ENCODE measurements around the gene NLGN4X.
A peak's percentile ranks its signal among the peaks of the same experiment; 100 is the strongest.
"Not testable (repeated sequence)": the region's sequence is repeated elsewhere in the genome, so short reads cannot be mapped to it uniquely, and the experiment has no call there.

Gene NLGN4X

GRCh38 chrX:5907207-5907606 is 321.5 kb downstream of the NLGN4X start:
- TF ChIP-seq POLR2A (IDR thresholded peaks at IDR 0.05; ENCODE audit: low read depth, low read length) (no peak), PAX5 (IDR thresholded peaks at IDR 0.05; ENCODE audit: insufficient read depth, low read length, severe bottlenecking) (no peak), TAF1 (IDR thresholded peaks at IDR 0.05; ENCODE audit: low read depth, low read length) (no peak), POU2F2 (IDR thresholded peaks at IDR 0.05; ENCODE audit: low read depth, low read length) (no peak), SPI1 (IDR thresholded peaks at IDR 0.05; ENCODE audit: low read depth, low read length) (no peak), POLR2AphosphoS5 (IDR thresholded peaks at IDR 0.05; ENCODE audit: low read depth, low read length) (no peak)
- DNase-seq (ENCODE audit: insufficient read length, low spot score) (no peak), FAIRE-seq (no peak)

- not testable (repeated sequence) for FAIRE-seq; DNase-seq (ENCODE audit: insufficient read length, low spot score)
These were observed 325.0 kb downstream of the NLGN4X start for GRCh38 chrX:5903586-5904190.

- no peak for FAIRE-seq
- no peak for DNase-seq (ENCODE audit: insufficient read length, low spot score)
These were observed 330.2 kb downstream of the NLGN4X start for GRCh38 chrX:5898463-5898862.

GRCh38 chrX:5891378-5891777 is 337.3 kb downstream of the NLGN4X start:
- no peak for DNase-seq (ENCODE audit: insufficient read length, low spot score)
- TF ChIP-seq POLR2AphosphoS5 (IDR thresholded peaks at IDR 0.05; ENCODE audit: low read depth, low read length) (no peak), POU2F2 (IDR thresholded peaks at IDR 0.05; ENCODE audit: low read depth, low read length) (no peak), PAX5 (IDR thresholded peaks at IDR 0.05; ENCODE audit: insufficient read depth, low read length, severe bottlenecking) (no peak), POLR2A (IDR thresholded peaks at IDR 0.05; ENCODE audit: low read depth, low read length) (no peak), TAF1 (IDR thresholded peaks at IDR 0.05; ENCODE audit: low read depth, low read length) (no peak), SPI1 (IDR thresholded peaks at IDR 0.05; ENCODE audit: low read depth, low read length) (no peak)
- no peak for FAIRE-seq

More at GRCh38 chrX:5898463-5898862, 330.2 kb downstream of the NLGN4X start:
- TF ChIP-seq POLR2A (IDR thresholded peaks at IDR 0.05; ENCODE audit: low read depth, low read length), result no peak
- TF ChIP-seq POLR2AphosphoS5 (IDR thresholded peaks at IDR 0.05; ENCODE audit: low read depth, low read length), result no peak
- no peak for TF ChIP-seq TAF1 (IDR thresholded peaks at IDR 0.05; ENCODE audit: low read depth, low read length)
- no peak for TF ChIP-seq SPI1 (IDR thresholded peaks at IDR 0.05; ENCODE audit: low read depth, low read length)
- no peak for TF ChIP-seq PAX5 (IDR thresholded peaks at IDR 0.05; ENCODE audit: insufficient read depth, low read length, severe bottlenecking)
- no peak for TF ChIP-seq POU2F2 (IDR thresholded peaks at IDR 0.05; ENCODE audit: low read depth, low read length)

- no peak for TF ChIP-seq POU2F2 (IDR thresholded peaks at IDR 0.05; ENCODE audit: low read depth, low read length)
- TF ChIP-seq SPI1 (IDR thresholded peaks at IDR 0.05; ENCODE audit: low read depth, low read length), result no peak
- TF ChIP-seq POLR2AphosphoS5 (IDR thresholded peaks at IDR 0.05; ENCODE audit: low read depth, low read length), result no peak
- TF ChIP-seq PAX5 (IDR thresholded peaks at IDR 0.05; ENCODE audit: insufficient read depth, low read length, severe bottlenecking), result no peak
- no peak for TF ChIP-seq TAF1 (IDR thresholded peaks at IDR 0.05; ENCODE audit: low read depth, low read length)
- no peak for TF ChIP-seq POLR2A (IDR thresholded peaks at IDR 0.05; ENCODE audit: low read depth, low read length)
- DNase-seq (ENCODE audit: insufficient read length, low spot score) (no peak), FAIRE-seq (no peak)
These were observed 351.6 kb downstream of the NLGN4X start for GRCh38 chrX:5876984-5877596.

GRCh38 chrX:5870238-5870637 is 358.4 kb downstream of the NLGN4X start:
- no peak for TF ChIP-seq POU2F2 (IDR thresholded peaks at IDR 0.05; ENCODE audit: low read depth, low read length)
- TF ChIP-seq POLR2AphosphoS5 (IDR thresholded peaks at IDR 0.05; ENCODE audit: low read depth, low read length), result no peak
- TF ChIP-seq TAF1 (IDR thresholded peaks at IDR 0.05; ENCODE audit: low read depth, low read length), result no peak
- no peak for TF ChIP-seq PAX5 (IDR thresholded peaks at IDR 0.05; ENCODE audit: insufficient read depth, low read length, severe bottlenecking)
- no peak for TF ChIP-seq POLR2A (IDR thresholded peaks at IDR 0.05; ENCODE audit: low read depth, low read length)
- no peak for TF ChIP-seq SPI1 (IDR thresholded peaks at IDR 0.05; ENCODE audit: low read depth, low read length)
- no peak for FAIRE-seq
- no peak for DNase-seq (ENCODE audit: insufficient read length, low spot score)

- DNase-seq (ENCODE audit: insufficient read length, low spot score), result no peak
- no peak for TF ChIP-seq POLR2A (IDR thresholded peaks at IDR 0.05; ENCODE audit: low read depth, low read length)
- TF ChIP-seq POU2F2 (IDR thresholded peaks at IDR 0.05; ENCODE audit: low read depth, low read length), result no peak
- TF ChIP-seq SPI1 (IDR thresholded peaks at IDR 0.05; ENCODE audit: low read depth, low read length), result no peak
- no peak for TF ChIP-seq TAF1 (IDR thresholded peaks at IDR 0.05; ENCODE audit: low read depth, low read length)
- TF ChIP-seq PAX5 (IDR thresholded peaks at IDR 0.05; ENCODE audit: insufficient read depth, low read length, severe bottlenecking), result no peak
- no peak for FAIRE-seq
These were observed 358.9 kb downstream of the NLGN4X start for GRCh38 chrX:5869786-5870185.

- no peak for TF ChIP-seq SPI1 (IDR thresholded peaks at IDR 0.05; ENCODE audit: low read depth, low read length)
- FAIRE-seq, result peak; percentile 13
- no peak for DNase-seq (ENCODE audit: insufficient read length, low spot score)
These were observed 360.9 kb downstream of the NLGN4X start for GRCh38 chrX:5867778-5868177.

- FAIRE-seq (no peak), DNase-seq (ENCODE audit: insufficient read length, low spot score) (no peak)
- TF ChIP-seq POU2F2 (IDR thresholded peaks at IDR 0.05; ENCODE audit: low read depth, low read length), result no peak
- no peak for TF ChIP-seq TAF1 (IDR thresholded peaks at IDR 0.05; ENCODE audit: low read depth, low read length)
- TF ChIP-seq SPI1 (IDR thresholded peaks at IDR 0.05; ENCODE audit: low read depth, low read length), result peak; percentile 63
- no peak for TF ChIP-seq POLR2A (IDR thresholded peaks at IDR 0.05; ENCODE audit: low read depth, low read length)
These were observed 371.4 kb downstream of the NLGN4X start for GRCh38 chrX:5857232-5857631.

- no peak for FAIRE-seq
- no peak for TF ChIP-seq POU2F2 (IDR thresholded peaks at IDR 0.05; ENCODE audit: low read depth, low read length)
- TF ChIP-seq TAF1 (IDR thresholded peaks at IDR 0.05; ENCODE audit: low read depth, low read length), result no peak
- no peak for TF ChIP-seq POLR2AphosphoS5 (IDR thresholded peaks at IDR 0.05; ENCODE audit: low read depth, low read length)
- no peak for TF ChIP-seq PAX5 (IDR thresholded peaks at IDR 0.05; ENCODE audit: insufficient read depth, low read length, severe bottlenecking)
- no peak for TF ChIP-seq SPI1 (IDR thresholded peaks at IDR 0.05; ENCODE audit: low read depth, low read length)
- no peak for TF ChIP-seq POLR2A (IDR thresholded peaks at IDR 0.05; ENCODE audit: low read depth, low read length)
- no peak for DNase-seq (ENCODE audit: insufficient read length, low spot score)
These were observed 375.7 kb downstream of the NLGN4X start for GRCh38 chrX:5852941-5853340.
